ENCODE data around the gene EMC1. TPM values are rescaled to one million over a fixed set of nuclear protein-coding genes. Genes with fewer than 3 reads are reported as not detected.

Gene EMC1
- polyA plus RNA-seq, 1 donor (not counting 4 experiments of a cell fraction or from before 2014, with no cell fraction given): 28.6 TPM

- Histone ChIP-seq H3K27ac (ENCODE audit: control insufficient read depth, insufficient read depth, low read length) (no peak overlapping the region), H3K36me3 (ENCODE audit: control insufficient read depth in 2 of 2, extremely low read depth in 1 of 2, insufficient read depth in 2 of 2, low read length in 2 of 2) (peaks cover 19 to 24% of the 10 kb centered on the region in 2 experiments), H3K4me3 (ENCODE audit: control insufficient read depth in 2 of 3, extremely low read depth in 1 of 3, insufficient read depth in 2 of 3, low read depth in 1 of 3, low read length in 3 of 3) (no peak overlapping the region), H3K79me2 (ENCODE audit: control insufficient read depth, insufficient read depth, low read length) (peaks cover 72% of the 10 kb centered on the region), H4K20me1 (ENCODE audit: control insufficient read depth, extremely low read depth, insufficient read depth, low read length) (peaks cover 11% of the 10 kb centered on the region), H2AFZ (ENCODE audit: control insufficient read depth, low read length) (no peak overlapping the region), H3K9me3 (ENCODE audit: control insufficient read depth, low read depth, low read length) (no peaks in the 10 kb centered on the region), H3K9ac (ENCODE audit: control insufficient read depth, extremely low read depth, insufficient read depth, low read length) (no peak overlapping the region), H3K4me2 (ENCODE audit: control insufficient read depth, extremely low read depth, insufficient read depth, low read depth, low read length) (no peak overlapping the region), H3K9me1 (ENCODE audit: control insufficient read depth, extremely low read depth, insufficient read depth, low read length) (no peaks in the 10 kb centered on the region), H3K4me1 (ENCODE audit: control insufficient read depth, extremely low read depth, insufficient read depth, low read length) (peaks cover 18% of the 10 kb centered on the region), H3K27me3 (ENCODE audit: control insufficient read depth, extremely low read depth, insufficient read depth, low read length) (no peaks in the 10 kb centered on the region)
- no peak for DNase-seq (ENCODE audit: low read depth, low spot score)
- no peak for FAIRE-seq
- dilution Hi-C loops (cut with MboI; ENCODE audit: extremely low pct_ligation_motif_present, low sequenced_read_pairs): no loop called here
- TF ChIP-seq CTCF (optimal IDR thresholded peaks at IDR 0.05 in 1 of 3, IDR thresholded peaks at IDR 0.05 in 1 of 3, conservative IDR thresholded peaks at IDR 0.05 in 1 of 3; ENCODE audit: extremely low read depth in 1 of 3, insufficient read depth in 2 of 3, low read length in 3 of 3) (no peak), EZH2 (IDR thresholded peaks at IDR 0.05; ENCODE audit: low read length) (no peak)
Observed at GRCh38 chr1:19202396-19202795, 48.9 kb downstream of the EMC1 start.

GRCh38 chr1:19199969-19200604 lies 51.2 kb downstream of the EMC1 start:
- no peak for TF ChIP-seq EZH2 (IDR thresholded peaks at IDR 0.05; ENCODE audit: low read length)
- TF ChIP-seq CTCF (optimal IDR thresholded peaks at IDR 0.05 in 1 of 3, IDR thresholded peaks at IDR 0.05 in 1 of 3, conservative IDR thresholded peaks at IDR 0.05 in 1 of 3; ENCODE audit: extremely low read depth in 1 of 3, insufficient read depth in 2 of 3, low read length in 3 of 3): no peak
- Histone ChIP-seq H3K9me3 (ENCODE audit: control insufficient read depth, low read depth, low read length) (no peaks in the 10 kb centered on the region), H3K9me1 (ENCODE audit: control insufficient read depth, extremely low read depth, insufficient read depth, low read length) (no peaks in the 10 kb centered on the region), H3K36me3 (ENCODE audit: control insufficient read depth in 2 of 2, extremely low read depth in 1 of 2, insufficient read depth in 2 of 2, low read length in 2 of 2) (peaks cover 25 to 37% of the 10 kb centered on the region in 2 experiments), H3K27ac (ENCODE audit: control insufficient read depth, insufficient read depth, low read length) (no peak overlapping the region), H3K4me1 (ENCODE audit: control insufficient read depth, extremely low read depth, insufficient read depth, low read length) (peaks cover 18% of the 10 kb centered on the region), H2AFZ (ENCODE audit: control insufficient read depth, low read length) (no peak overlapping the region), H4K20me1 (ENCODE audit: control insufficient read depth, extremely low read depth, insufficient read depth, low read length) (peaks cover 7% of the 10 kb centered on the region), H3K79me2 (ENCODE audit: control insufficient read depth, insufficient read depth, low read length) (peaks cover 49% of the 10 kb centered on the region), H3K9ac (ENCODE audit: control insufficient read depth, extremely low read depth, insufficient read depth, low read length) (no peak overlapping the region), H3K4me2 (ENCODE audit: control insufficient read depth, extremely low read depth, insufficient read depth, low read depth, low read length) (no peak overlapping the region), H3K27me3 (ENCODE audit: control insufficient read depth, extremely low read depth, insufficient read depth, low read length) (no peaks in the 10 kb centered on the region), H3K4me3 (ENCODE audit: control insufficient read depth in 2 of 3, extremely low read depth in 1 of 3, insufficient read depth in 2 of 3, low read depth in 1 of 3, low read length in 3 of 3) (no peak overlapping the region)
- dilution Hi-C loops (cut with MboI; ENCODE audit: extremely low pct_ligation_motif_present, low sequenced_read_pairs): no loop called here
- no peak for DNase-seq (ENCODE audit: low read depth, low spot score)
- FAIRE-seq: no peak

All from keratinocyte (primary cell).